WERI-Rb-1 (cell line): Measurements from ENCODE around the gene GSTO1.

Experiments used
- DNase-seq: peaks from one replicate; pipeline ENCODE4 v3.0.0-alpha.2; 2020
- H3K27ac ChIP-seq: fragments of 250-450 bp; sonication (Bioruptor Pico); 2 replicates; pipeline ENCODE4 v1.5.1; 2020; ENCODE audit warnings: mild to moderate bottlenecking, moderate library complexity
- H3K27me3 ChIP-seq: fragments of 250-450 bp; sonication (Bioruptor Pico); 2 replicates; pipeline ENCODE4 v1.5.1; 2021; ENCODE audit warnings: mild to moderate bottlenecking, low read depth, moderate library complexity; ENCODE audit not compliant: insufficient read depth, severe bottlenecking
- H3K36me3 ChIP-seq: fragments of 250-450 bp; sonication (Bioruptor Pico); 2 replicates; pipeline ENCODE4 v1.5.1; 2020; ENCODE audit warnings: mild to moderate bottlenecking, moderate library complexity
- H3K4me3 ChIP-seq: 2 replicates; pipeline ENCODE4 v1.5.1; 2011; ENCODE audit warnings: low read depth, mild to moderate bottlenecking, control low read depth, low read length
- H3K9me3 ChIP-seq: fragments of 250-450 bp; sonication (Bioruptor Pico); 2 replicates; pipeline ENCODE4 v1.5.1; 2021; ENCODE audit warnings: mild to moderate bottlenecking, moderate library complexity; ENCODE audit not compliant: severe bottlenecking
- TF ChIP-seq, protein P1 (sequence below): IDR thresholded peaks from 2 replicates; pipeline ENCODE4 v1.5.1; 2011; ENCODE audit warnings: low read depth, mild to moderate bottlenecking, control low read depth, inconsistent platforms, low read length

Gene GSTO1

DNA sequence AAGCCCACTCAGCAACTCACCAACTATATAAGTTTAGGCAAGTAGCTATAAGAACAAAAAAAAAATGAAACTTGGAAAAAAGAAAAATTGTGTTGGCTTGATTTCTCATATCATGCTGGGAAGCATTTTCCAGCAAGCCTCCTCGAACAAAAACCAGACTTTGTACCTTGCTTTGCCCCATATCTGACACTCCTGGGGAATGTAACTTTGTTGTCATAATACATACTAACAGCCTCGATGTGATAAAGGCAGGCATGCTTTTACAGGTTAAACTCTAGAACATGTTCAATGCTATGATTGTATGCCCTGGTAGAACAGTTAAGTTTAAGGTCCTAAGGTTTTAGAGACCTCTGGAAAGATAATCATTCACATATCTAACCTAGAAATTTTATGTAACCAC is 34.2 kb upstream of the GSTO1 start:
- no peak overlapping the region for H3K4me3 ChIP-seq
- no peak overlapping the region for H3K27ac ChIP-seq
- H3K9me3 ChIP-seq, result no peaks in the 10 kb centered on the region
- no peaks in the 10 kb centered on the region for H3K36me3 ChIP-seq
- no peaks in the 10 kb centered on the region for H3K27me3 ChIP-seq
- no peak for DNase-seq
- TF ChIP-seq, protein P1, sequence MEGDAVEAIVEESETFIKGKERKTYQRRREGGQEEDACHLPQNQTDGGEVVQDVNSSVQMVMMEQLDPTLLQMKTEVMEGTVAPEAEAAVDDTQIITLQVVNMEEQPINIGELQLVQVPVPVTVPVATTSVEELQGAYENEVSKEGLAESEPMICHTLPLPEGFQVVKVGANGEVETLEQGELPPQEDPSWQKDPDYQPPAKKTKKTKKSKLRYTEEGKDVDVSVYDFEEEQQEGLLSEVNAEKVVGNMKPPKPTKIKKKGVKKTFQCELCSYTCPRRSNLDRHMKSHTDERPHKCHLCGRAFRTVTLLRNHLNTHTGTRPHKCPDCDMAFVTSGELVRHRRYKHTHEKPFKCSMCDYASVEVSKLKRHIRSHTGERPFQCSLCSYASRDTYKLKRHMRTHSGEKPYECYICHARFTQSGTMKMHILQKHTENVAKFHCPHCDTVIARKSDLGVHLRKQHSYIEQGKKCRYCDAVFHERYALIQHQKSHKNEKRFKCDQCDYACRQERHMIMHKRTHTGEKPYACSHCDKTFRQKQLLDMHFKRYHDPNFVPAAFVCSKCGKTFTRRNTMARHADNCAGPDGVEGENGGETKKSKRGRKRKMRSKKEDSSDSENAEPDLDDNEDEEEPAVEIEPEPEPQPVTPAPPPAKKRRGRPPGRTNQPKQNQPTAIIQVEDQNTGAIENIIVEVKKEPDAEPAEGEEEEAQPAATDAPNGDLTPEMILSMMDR, result no peak

DNA sequence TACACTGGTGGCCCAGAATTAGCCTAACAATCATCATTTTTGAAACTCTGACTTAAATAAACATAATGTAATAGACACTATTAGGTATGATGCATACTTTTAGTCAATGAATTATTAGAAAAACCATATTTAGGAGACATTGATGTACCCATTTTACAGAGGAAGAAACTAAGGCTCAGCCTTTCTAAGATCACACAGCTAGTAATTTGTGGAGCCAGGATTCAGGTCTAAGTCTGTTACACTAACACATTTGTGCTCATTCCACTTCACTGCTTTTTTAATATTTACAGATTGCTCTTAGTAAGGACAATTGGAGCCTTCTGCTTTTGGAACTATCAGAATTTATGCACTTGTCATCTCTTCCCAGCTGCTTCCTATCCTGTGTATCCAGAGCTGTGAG is 31.4 kb upstream of the GSTO1 start:
- H3K27ac ChIP-seq, result no peak overlapping the region
- H3K36me3 ChIP-seq, result no peaks in the 10 kb centered on the region
- H3K27me3 ChIP-seq, result no peaks in the 10 kb centered on the region
- TF ChIP-seq, protein P1, result no peak
- DNase-seq, result no peak
- no peaks in the 10 kb centered on the region for H3K9me3 ChIP-seq
- H3K4me3 ChIP-seq, result no peak overlapping the region

- H3K27ac ChIP-seq, result no peak overlapping the region
- TF ChIP-seq, protein P1, result no peak
- no peaks in the 10 kb centered on the region for H3K9me3 ChIP-seq
- no peaks in the 10 kb centered on the region for H3K27me3 ChIP-seq
- H3K36me3 ChIP-seq, result no peaks in the 10 kb centered on the region
- DNase-seq, result no peak
- no peak overlapping the region for H3K4me3 ChIP-seq
These were observed 24.2 kb upstream of the GSTO1 start for GRCh38 chr10:104230490-104230889.

- DNase-seq, result peak; percentile 98
- Histone ChIP-seq H3K36me3 (no peaks in the 10 kb centered on the region), H3K4me3 (peak within 1 kb of the TSS; percentile 65), H3K9me3 (no peaks in the 10 kb centered on the region), H3K27me3 (no peaks in the 10 kb centered on the region), H3K27ac (peak within 1 kb of the TSS; percentile 69)
- TF ChIP-seq, protein P1, result no peak
These were observed 22.7 kb upstream of the GSTO1 start, which contains the start of gene CFAP43 for GRCh38 chr10:104231784-104232612. TSS of gene CFAP43 (minus strand) at chr10:104232364. CDS start at chr10:104232246, 118 bp downstream.

- Histone ChIP-seq H3K9me3 (no peaks in the 10 kb centered on the region), H3K4me3 (peak overlapping the region; percentile 65), H3K27me3 (no peaks in the 10 kb centered on the region), H3K27ac (peak overlapping the region; percentile 34), H3K36me3 (no peaks in the 10 kb centered on the region)
- no peak for DNase-seq
- TF ChIP-seq, protein P1, result no peak
These were observed 22.0 kb upstream of the GSTO1 start for GRCh38 chr10:104232613-104233102.
